Liver (tissue), 9 donors: Measurements from ENCODE around the gene ERN2. TPM values are rescaled to one million over a fixed set of nuclear protein-coding genes. Genes with fewer than 3 reads are reported as not detected.

Experiments used
- DNase-seq: peaks from one replicate; pipeline ENCODE4 v3.0.0-alpha.2; 2017; ENCODE audit warnings: low spot score
- H3K27ac ChIP-seq, 2 donors: one replicate each; pipeline ENCODE4 v1.7.0; 2013; ENCODE audit warnings: inconsistent platforms in 2 of 2, low read length in 2 of 2, control low read depth in 1 of 2, low read depth in 1 of 2, mild to moderate bottlenecking in 1 of 2
- H3K27me3 ChIP-seq, 4 donors: one replicate each; pipeline versions ENCODE4 v1.6.1 to v1.7.0; 2013; ENCODE audit warnings: low read length in 3 of 4, inconsistent platforms in 1 of 4, mild to moderate bottlenecking in 1 of 4, moderate library complexity in 1 of 4; ENCODE audit not compliant: control insufficient read depth in 4 of 4, insufficient read depth in 4 of 4
- H3K36me3 ChIP-seq, 4 donors: one replicate each; pipeline versions ENCODE4 v1.6.1 to v1.7.0; 2013; ENCODE audit warnings: low read length in 3 of 4, mild to moderate bottlenecking in 3 of 4, low read depth in 1 of 4, moderate library complexity in 1 of 4; ENCODE audit not compliant: control insufficient read depth in 4 of 4, insufficient read depth in 3 of 4
- H3K4me1 ChIP-seq, 4 donors: one replicate each; pipeline versions ENCODE4 v1.6.1 to v1.7.0; 2013; ENCODE audit warnings: low read length in 3 of 4, mild to moderate bottlenecking in 3 of 4, moderate library complexity in 1 of 4; ENCODE audit not compliant: control insufficient read depth in 4 of 4, insufficient read depth in 4 of 4
- H3K4me3 ChIP-seq, 3 donors: one replicate each; pipeline versions ENCODE4 v1.6.1 to v1.7.0; 2013; ENCODE audit warnings: low read length in 3 of 3, control low read depth in 1 of 3, low read depth in 1 of 3, mild to moderate bottlenecking in 1 of 3
- H3K9ac ChIP-seq, 2 donors: one replicate each; pipeline ENCODE4 v1.7.0; 2013; ENCODE audit warnings: low read length in 2 of 2, mild to moderate bottlenecking in 2 of 2, moderate library complexity in 2 of 2, control low read depth in 1 of 2, low read depth in 1 of 2
- H3K9me3 ChIP-seq, 4 donors: one replicate each; pipeline versions ENCODE4 v1.6.1 to v1.7.0; 2013; ENCODE audit warnings: low read length in 3 of 4; ENCODE audit not compliant: control insufficient read depth in 4 of 4
- ATF3 ChIP-seq: IDR thresholded peaks from 2 replicates; pipeline ENCODE4 v1.6.1; 2016; ENCODE audit warnings: antibody characterized with exemption
- HNF4A ChIP-seq, 2 donors: conservative IDR thresholded peaks; 2 replicates each; pipeline ENCODE4 v1.6.1; 2016; ENCODE audit warnings: antibody characterized with exemption in 2 of 2, mild to moderate bottlenecking in 2 of 2
- whole genome bisulfite sequencing: extraction: QIAGEN DNeasy Blood & Tissue Kit; methylation state at CpG from one replicate; pipeline ENCODE4 v1.1.7; 2013; 5-methylcytosine and 5-hydroxymethylcytosine counted together
- polyA plus RNA-seq, 2 donors: library from polyadenylated mRNA; stranded (reverse) in 1 of 2; unstranded in 1 of 2; fragments of 200-250 nt in 1 of 2; fragments of >200 nt in 1 of 2; fragmentation: Nextera tagmentation in 1 of 2; extraction: Ambion mirVana in 1 of 2; gene quantifications; one replicate each; pipeline versions ENCODE4 v1.2.1 to v1.2.3, GENCODE V29; 2013 to 2015
- total RNA-seq, 2 donors: library from RNA; depleted of rRNA; stranded (reverse); fragments of >200 nt; gene quantifications; one replicate each; pipeline ENCODE4 v1.2.3, GENCODE V29; 2014
- TF ChIP-seq, protein P1 (sequence below): IDR thresholded peaks from 2 replicates; pipeline ENCODE4 v1.6.1; 2016; ENCODE audit warnings: antibody characterized with exemption
- donor health status: healthy.
- donor health status: healthy.
- donor health status: healthy.
- donor health status: healthy.
- donor health status: healthy.

The ERN2 gene
- total and polyA plus RNA-seq, 4 donors: 0.01 to 0.17 TPM; not detected in 2

GRCh38 chr16:23640615-23640930, 72.4 kb downstream of the ERN2 start:
- H3K27ac ChIP-seq: peak overlapping the region; percentile 57 to 69
- peaks cover 3 to 23% (median 20%) of the 10 kb centered on the region in 4 donors for H3K4me1 ChIP-seq

More at GRCh38 chr16:23640615-23640930, 72.4 kb downstream of the ERN2 start:
- Histone ChIP-seq H3K9me3 (no peaks in the 10 kb centered on the region), H3K27me3 (no peaks in the 10 kb centered on the region), H3K36me3 (peaks cover 7 to 11% (median 10%) of the 10 kb centered on the region in 4 donors), H3K9ac (peak overlapping the region; percentile 70 to 94), H3K4me3 (peak overlapping the region; percentile 86 to 100 (median 97))
- 2% methylated on average over 8 of the region's 8 CpGs for WGBS
- TF ChIP-seq, protein P1, sequence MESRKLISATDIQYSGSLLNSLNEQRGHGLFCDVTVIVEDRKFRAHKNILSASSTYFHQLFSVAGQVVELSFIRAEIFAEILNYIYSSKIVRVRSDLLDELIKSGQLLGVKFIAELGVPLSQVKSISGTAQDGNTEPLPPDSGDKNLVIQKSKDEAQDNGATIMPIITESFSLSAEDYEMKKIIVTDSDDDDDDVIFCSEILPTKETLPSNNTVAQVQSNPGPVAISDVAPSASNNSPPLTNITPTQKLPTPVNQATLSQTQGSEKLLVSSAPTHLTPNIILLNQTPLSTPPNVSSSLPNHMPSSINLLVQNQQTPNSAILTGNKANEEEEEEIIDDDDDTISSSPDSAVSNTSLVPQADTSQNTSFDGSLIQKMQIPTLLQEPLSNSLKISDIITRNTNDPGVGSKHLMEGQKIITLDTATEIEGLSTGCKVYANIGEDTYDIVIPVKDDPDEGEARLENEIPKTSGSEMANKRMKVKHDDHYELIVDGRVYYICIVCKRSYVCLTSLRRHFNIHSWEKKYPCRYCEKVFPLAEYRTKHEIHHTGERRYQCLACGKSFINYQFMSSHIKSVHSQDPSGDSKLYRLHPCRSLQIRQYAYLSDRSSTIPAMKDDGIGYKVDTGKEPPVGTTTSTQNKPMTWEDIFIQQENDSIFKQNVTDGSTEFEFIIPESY: no peak
- TF ChIP-seq HNF4A (conservative IDR thresholded peaks at IDR 0.05): no peak
- TF ChIP-seq ATF3: no peak
- DNase-seq: peak; percentile 33

Other genes starting within 250 kb of the ERN2 start
- gene GGA2, start 202.7 kb downstream of the ERN2 start, total RNA-seq: 10 to 100 TPM; 21.0 to 23.9 TPM
- gene GGA2, start 202.7 kb downstream of the ERN2 start, polyA plus RNA-seq: 10 to 100 TPM in 1 of 2 donors, 1 to 10 TPM in 1; 8.4 to 11.1 TPM
- gene EARS2, start 155.9 kb downstream of the ERN2 start, total RNA-seq: 10 to 100 TPM; 17.2 to 31.0 TPM
- gene EARS2, start 155.9 kb downstream of the ERN2 start, polyA plus RNA-seq: 10 to 100 TPM; 11.6 to 22.1 TPM
- 10 to 100 TPM; 38.4 to 42.4 TPM for gene UBFD1, start 155.5 kb downstream of the ERN2 start, total RNA-seq
- 10 to 100 TPM in 1 of 2 donors, 1 to 10 TPM in 1; 9.2 to 12.8 TPM for gene UBFD1, start 155.5 kb downstream of the ERN2 start, polyA plus RNA-seq
- 100 to 1,000 TPM in 1 of 2 donors, 10 to 100 TPM in 1; 47.4 to 130 TPM for gene NDUFAB1, start 116.9 kb downstream of the ERN2 start, total RNA-seq
- gene NDUFAB1, start 116.9 kb downstream of the ERN2 start, polyA plus RNA-seq: 100 to 1,000 TPM; 168 to 263 TPM
- 1 to 10 TPM; 4.5 to 7.6 TPM for gene PALB2, start 71.9 kb downstream of the ERN2 start, total RNA-seq
- gene PALB2, start 71.9 kb downstream of the ERN2 start, polyA plus RNA-seq: 1 to 10 TPM; 4.1 to 5.0 TPM
- gene DCTN5, start 71.8 kb downstream of the ERN2 start, total RNA-seq: 10 to 100 TPM; 15.1 to 20.9 TPM
- 10 to 100 TPM in 1 of 2 donors, 1 to 10 TPM in 1; 8.3 to 16.9 TPM for gene DCTN5, start 71.8 kb downstream of the ERN2 start, polyA plus RNA-seq
- gene PLK1, start 34.3 kb downstream of the ERN2 start, total RNA-seq: 10 to 100 TPM in 1 of 2 donors, under 1 TPM in 1; 0.33 to 30.3 TPM
- 1 to 10 TPM; 1.2 to 3.4 TPM for gene PLK1, start 34.3 kb downstream of the ERN2 start, polyA plus RNA-seq
- not detected for gene CHP2, start 41.8 kb upstream of the ERN2 start, total RNA-seq
- gene CHP2, start 41.8 kb upstream of the ERN2 start, polyA plus RNA-seq: not detected
- gene PRKCB, start 122.8 kb upstream of the ERN2 start, total RNA-seq: 1 to 10 TPM; 6.2 to 9.4 TPM
- 1 to 10 TPM; 1.6 to 1.7 TPM for gene PRKCB, start 122.8 kb upstream of the ERN2 start, polyA plus RNA-seq